Subcutaneous abdominal adipose tissue (tissue), 5 donors: ENCODE results near the gene PPP1R14C.

ENCODE experiments used
- H3K27ac ChIP-seq: one replicate; pipeline ENCODE4 v1.7.0; 2013; ENCODE audit warnings: low read depth, mild to moderate bottlenecking, inconsistent platforms, low read length, moderate library complexity
- H3K27me3 ChIP-seq, 5 donors: one replicate each; pipeline ENCODE4 v1.7.0; 2013; ENCODE audit warnings: low read length in 5 of 5, inconsistent platforms in 1 of 5; ENCODE audit not compliant: control insufficient read depth in 5 of 5, insufficient read depth in 4 of 5
- H3K36me3 ChIP-seq, 5 donors: one replicate each; pipeline ENCODE4 v1.7.0; 2013; ENCODE audit warnings: low read length in 5 of 5; ENCODE audit not compliant: control insufficient read depth in 5 of 5, insufficient read depth in 5 of 5
- H3K4me1 ChIP-seq, 5 donors: one replicate each; pipeline ENCODE4 v1.7.0; 2013; ENCODE audit warnings: low read length in 5 of 5, mild to moderate bottlenecking in 3 of 5, moderate library complexity in 1 of 5; ENCODE audit not compliant: control insufficient read depth in 5 of 5, insufficient read depth in 5 of 5
- H3K4me3 ChIP-seq, 5 donors: one replicate each; pipeline ENCODE4 v1.7.0; 2013; ENCODE audit warnings: low read length in 5 of 5, low read depth in 1 of 5
- H3K9ac ChIP-seq, 5 donors: one replicate each; pipeline ENCODE4 v1.7.0; 2013; ENCODE audit warnings: low read length in 5 of 5, mild to moderate bottlenecking in 4 of 5, moderate library complexity in 3 of 5
- H3K9me3 ChIP-seq, 5 donors: one replicate each; pipeline ENCODE4 v1.7.0; 2013; ENCODE audit warnings: low read length in 5 of 5; ENCODE audit not compliant: control insufficient read depth in 5 of 5
- donor health status: healthy.
- donor health status: healthy.
- donor health status: healthy.
- donor health status: healthy.
- donor health status: healthy.

Gene PPP1R14C

DNA sequence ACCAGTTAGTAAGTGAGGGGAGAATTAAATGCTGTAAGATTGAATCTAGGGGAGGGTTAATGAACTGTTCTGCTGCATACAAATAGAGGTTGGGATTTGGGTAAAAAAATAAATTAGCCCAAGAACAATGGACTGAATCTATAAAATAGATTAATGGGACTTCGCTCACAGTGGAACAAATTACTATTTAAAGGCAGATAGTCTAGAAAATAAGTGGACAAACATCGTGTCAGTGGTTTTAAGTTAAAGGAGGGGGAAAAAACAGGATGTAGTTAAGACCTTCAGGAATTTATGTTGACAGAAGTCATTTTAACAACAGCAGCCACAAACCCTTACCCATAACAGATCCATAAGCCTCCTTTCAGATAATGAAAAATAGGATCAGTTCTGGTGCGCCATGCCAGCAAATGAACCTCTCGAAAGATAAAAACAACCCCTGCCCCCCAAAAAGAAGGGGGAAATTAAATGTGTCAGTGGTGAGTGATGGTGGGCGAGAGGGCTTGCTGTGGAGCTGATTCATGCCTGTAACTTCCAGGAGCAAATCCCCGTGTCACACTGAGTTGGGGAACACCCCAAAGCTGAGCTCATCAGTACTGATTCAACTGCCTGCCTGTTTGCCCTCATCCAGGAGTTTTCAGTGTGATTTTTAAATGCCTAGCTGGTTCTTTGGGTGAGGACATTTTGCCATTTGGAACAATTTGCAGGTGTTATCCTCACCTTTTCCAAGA is 86.8 kb downstream of the PPP1R14C start:
- Histone ChIP-seq H3K27ac (no peak overlapping the region), H3K9ac (no peak overlapping the region), H3K36me3 (no peaks in the 10 kb centered on the region), H3K9me3 (no peaks in the 10 kb centered on the region), H3K27me3 (peaks cover 0 to 9% (median 0%) of the 10 kb centered on the region in 5 donors), H3K4me1 (no peaks in the 10 kb centered on the region), H3K4me3 (no peak overlapping the region)

DNA sequence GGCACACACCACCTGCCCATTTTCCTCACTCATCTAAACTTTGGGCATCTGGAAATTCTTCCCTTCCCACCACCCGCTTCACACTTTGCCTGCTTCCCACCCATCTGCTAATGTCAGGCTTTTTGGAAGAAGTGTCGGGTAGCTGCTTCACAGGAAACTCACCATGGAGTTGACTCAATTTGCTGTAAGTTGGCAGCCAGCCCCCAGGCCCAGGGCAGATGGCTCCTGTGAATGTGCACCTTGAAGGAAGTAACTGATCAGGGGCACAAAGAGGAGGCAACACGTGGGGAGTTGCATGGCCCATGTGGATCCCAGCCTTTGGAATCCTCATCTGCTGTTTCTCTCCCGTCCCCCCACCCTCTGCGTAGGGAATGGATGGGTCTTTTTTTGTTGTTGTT is 87.3 kb downstream of the PPP1R14C start:
- no peak overlapping the region for H3K9ac ChIP-seq
- no peaks in the 10 kb centered on the region for H3K36me3 ChIP-seq
- peaks cover 0 to 9% (median 0%) of the 10 kb centered on the region in 5 donors for H3K27me3 ChIP-seq
- H3K27ac ChIP-seq = no peak overlapping the region
- peaks cover 0 to under 1% (median 0%) of the 10 kb centered on the region in 5 donors for H3K4me1 ChIP-seq
- H3K9me3 ChIP-seq = no peaks in the 10 kb centered on the region
- no peak overlapping the region for H3K4me3 ChIP-seq

DNA sequence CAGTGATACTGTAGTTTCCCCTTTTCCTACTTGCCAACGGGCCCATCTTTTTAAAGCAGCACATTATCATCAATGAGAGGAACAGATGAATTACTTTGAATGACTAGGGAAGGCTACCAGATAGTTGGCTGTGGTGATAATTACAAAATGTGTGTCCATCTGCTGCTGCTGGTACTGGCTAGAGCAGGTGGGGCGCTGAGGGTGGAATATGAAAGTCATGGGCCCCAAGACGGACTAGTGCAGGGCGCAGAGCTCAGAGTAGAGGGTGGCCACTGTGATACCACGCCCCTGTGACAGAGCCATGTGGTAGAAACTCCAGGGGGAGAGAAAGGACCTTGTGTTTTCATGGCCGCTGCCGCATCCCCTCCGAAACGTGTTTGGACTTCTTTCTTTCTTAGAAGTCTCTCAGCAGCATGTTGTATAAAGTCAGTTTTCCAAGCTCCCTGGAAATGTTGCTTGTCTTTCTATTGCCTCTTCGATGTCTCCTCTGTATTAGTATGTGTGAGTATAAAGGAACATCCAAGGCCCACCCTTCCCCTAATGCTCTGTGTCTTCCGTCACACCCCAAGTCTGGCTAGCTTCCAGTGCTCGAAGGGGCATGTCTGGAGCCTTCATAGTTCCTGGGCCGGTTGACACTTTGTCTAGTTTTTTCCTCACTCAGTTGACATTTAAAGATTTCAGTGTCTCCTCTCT is 88.1 kb downstream of the PPP1R14C start:
- Histone ChIP-seq H3K9me3 (no peaks in the 10 kb centered on the region), H3K27me3 (peaks cover 0 to 9% (median 0%) of the 10 kb centered on the region in 5 donors), H3K27ac (no peak overlapping the region), H3K9ac (no peak overlapping the region), H3K36me3 (no peaks in the 10 kb centered on the region), H3K4me1 (peaks cover 0 to 9% (median 3%) of the 10 kb centered on the region in 5 donors), H3K4me3 (no peak overlapping the region)

DNA sequence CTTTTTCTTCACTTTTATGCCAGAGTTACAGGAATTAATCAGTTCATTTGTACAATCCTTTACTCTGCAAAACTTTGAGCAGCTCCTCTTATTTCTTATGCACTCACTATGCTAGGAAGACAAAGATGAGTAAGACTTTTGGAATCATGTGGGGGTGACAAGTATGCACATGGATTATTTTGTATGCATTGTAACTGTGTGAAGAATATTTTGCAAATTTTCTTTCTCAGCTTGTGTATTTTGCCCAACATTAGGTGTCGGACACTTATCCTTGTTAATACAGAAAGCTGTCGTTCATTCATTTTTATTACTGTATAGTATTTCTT is 88.6 kb downstream of the PPP1R14C start:
- no peaks in the 10 kb centered on the region for H3K36me3 ChIP-seq
- H3K27me3 ChIP-seq = peaks cover 0 to 9% (median 3%) of the 10 kb centered on the region in 5 donors
- H3K9me3 ChIP-seq = no peaks in the 10 kb centered on the region
- no peak overlapping the region for H3K4me3 ChIP-seq
- no peak overlapping the region for H3K27ac ChIP-seq
- peaks cover 0 to 14% (median 3%) of the 10 kb centered on the region in 5 donors for H3K4me1 ChIP-seq
- H3K9ac ChIP-seq = no peak overlapping the region

DNA sequence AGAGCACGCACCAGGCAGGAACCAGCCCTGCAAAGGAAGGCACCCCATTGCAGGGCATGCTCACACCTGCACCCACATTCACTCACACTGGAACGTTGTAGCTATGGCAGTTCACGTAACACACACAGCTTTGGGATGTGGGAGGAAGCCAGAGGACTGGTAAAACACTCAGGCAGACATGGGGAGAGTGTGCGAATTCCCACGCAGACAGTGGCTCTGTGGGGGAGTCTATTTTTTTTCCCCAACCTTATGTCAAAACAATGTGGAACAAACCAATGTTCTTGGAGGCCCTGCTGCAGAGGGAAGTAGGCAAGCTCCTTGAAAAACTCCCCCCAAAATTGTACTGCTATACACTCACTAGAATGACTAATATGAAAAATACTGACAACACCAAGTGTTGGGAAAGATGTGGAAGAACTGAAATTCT is 91.0 kb downstream of the PPP1R14C start:
- Histone ChIP-seq H3K27ac (no peak overlapping the region), H3K9me3 (peaks cover 0 to 1% (median 0%) of the 10 kb centered on the region in 5 donors), H3K4me1 (peaks cover 0 to 22% (median 9%) of the 10 kb centered on the region in 5 donors), H3K27me3 (peaks cover 0 to 12% (median 3%) of the 10 kb centered on the region in 5 donors), H3K9ac (no peak overlapping the region), H3K36me3 (no peaks in the 10 kb centered on the region), H3K4me3 (no peak overlapping the region)

DNA sequence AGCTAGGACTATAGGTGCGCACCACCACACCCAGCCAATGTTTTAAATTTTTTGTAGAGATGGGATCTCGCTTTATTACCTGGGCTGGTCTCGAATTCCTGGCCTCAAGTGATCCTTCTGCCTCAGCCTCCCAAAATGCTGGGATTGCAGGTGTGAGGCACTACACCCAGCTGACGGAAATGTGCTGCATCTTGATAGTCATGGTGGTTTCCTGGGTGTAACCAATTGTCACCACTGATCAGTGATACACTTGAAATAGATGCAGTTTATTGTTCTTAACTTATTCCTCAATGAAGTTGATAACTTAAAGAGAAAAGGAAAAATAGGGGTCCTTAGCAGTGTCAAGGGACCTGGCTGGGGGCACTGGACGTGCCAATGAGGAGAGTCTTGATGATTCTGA is 92.4 kb downstream of the PPP1R14C start:
- no peak overlapping the region for H3K27ac ChIP-seq
- peaks cover 0 to 22% (median 9%) of the 10 kb centered on the region in 5 donors for H3K4me1 ChIP-seq

DNA sequence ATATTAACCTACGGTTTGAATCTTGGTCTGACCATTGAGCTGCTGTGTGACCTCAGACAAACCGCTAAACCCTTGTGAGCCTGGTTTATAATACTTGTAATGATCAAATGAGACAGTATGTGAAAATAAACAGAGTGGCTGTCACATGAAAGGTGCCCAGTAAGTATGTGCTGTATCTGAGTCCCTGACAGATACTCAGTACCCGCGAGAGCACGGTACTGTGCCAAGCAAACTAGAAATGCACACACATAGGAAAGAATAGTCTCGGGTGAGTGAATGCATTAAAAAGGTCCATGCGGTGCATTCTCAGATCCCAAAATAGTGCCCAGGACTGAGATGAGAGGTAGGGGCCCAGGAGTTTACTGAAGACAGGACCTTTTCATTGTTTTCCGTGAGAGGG is 93.3 kb downstream of the PPP1R14C start:
- H3K27me3 ChIP-seq = peaks cover 0 to 4% (median 3%) of the 10 kb centered on the region in 5 donors
- H3K27ac ChIP-seq = no peak overlapping the region
- H3K4me3 ChIP-seq = no peak overlapping the region
- peaks cover 0 to 22% (median 9%) of the 10 kb centered on the region in 5 donors for H3K4me1 ChIP-seq
- no peaks in the 10 kb centered on the region for H3K36me3 ChIP-seq
- no peak overlapping the region for H3K9ac ChIP-seq
- peaks cover 0 to 4% (median 0%) of the 10 kb centered on the region in 5 donors for H3K9me3 ChIP-seq

More for the DNA sequence above, 92.4 kb downstream of the PPP1R14C start:
- Histone ChIP-seq H3K9me3 (peaks cover 0 to 4% (median 0%) of the 10 kb centered on the region in 5 donors), H3K9ac (no peak overlapping the region), H3K27me3 (peaks cover 0 to 7% (median 3%) of the 10 kb centered on the region in 5 donors), H3K4me3 (no peak overlapping the region), H3K36me3 (no peaks in the 10 kb centered on the region)

DNA sequence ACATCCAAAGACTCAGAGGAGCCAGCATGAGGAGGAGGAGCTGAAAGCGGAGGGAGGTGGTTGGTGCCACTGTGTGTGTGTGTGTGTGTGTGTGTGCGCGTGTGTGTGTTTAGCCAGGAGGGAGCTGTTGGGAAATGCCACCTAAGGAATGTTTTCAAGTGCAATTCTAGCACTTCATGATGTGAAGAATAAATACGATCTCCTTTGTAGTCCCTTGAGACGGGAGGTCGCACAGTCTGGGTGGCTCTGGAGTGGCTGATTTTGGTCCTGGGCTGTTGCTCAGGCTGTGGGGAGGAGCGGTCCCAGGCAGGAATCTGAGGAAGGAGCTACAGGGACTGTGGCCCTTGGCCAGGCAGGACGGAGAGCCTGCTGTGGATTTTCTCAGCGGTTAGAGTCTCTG is 93.7 kb downstream of the PPP1R14C start:
- H3K4me1 ChIP-seq = peaks cover 0 to 22% (median 9%) of the 10 kb centered on the region in 5 donors
- no peak overlapping the region for H3K4me3 ChIP-seq
- no peaks in the 10 kb centered on the region for H3K36me3 ChIP-seq
- H3K27me3 ChIP-seq = peaks cover 0 to 4% (median 3%) of the 10 kb centered on the region in 5 donors
- H3K9me3 ChIP-seq = peaks cover 0 to 4% (median 0%) of the 10 kb centered on the region in 5 donors
- no peak overlapping the region for H3K9ac ChIP-seq
- no peak overlapping the region for H3K27ac ChIP-seq

DNA sequence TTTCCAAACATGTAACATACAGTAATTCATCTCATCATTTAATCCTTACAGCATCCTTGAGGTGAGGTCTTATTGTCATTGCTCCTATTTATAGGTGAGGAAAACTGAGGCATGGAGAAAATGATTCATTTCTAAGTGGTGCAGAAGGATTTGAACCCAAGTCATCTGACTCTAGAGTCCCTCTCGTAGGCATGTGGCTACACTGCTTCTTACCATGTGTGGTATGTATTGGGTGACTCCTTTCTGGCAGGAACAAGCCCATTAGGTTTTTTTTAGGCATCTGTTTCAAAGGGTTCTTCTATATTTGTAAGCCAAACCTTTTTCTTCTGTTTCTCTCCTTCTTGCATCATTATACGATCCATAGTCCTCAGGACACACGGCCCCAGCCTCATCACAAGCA is 94.8 kb downstream of the PPP1R14C start:
- Histone ChIP-seq H3K36me3 (no peaks in the 10 kb centered on the region), H3K27ac (no peak overlapping the region), H3K9ac (no peak overlapping the region), H3K4me1 (peaks cover 0 to 22% (median 9%) of the 10 kb centered on the region in 5 donors), H3K4me3 (no peak overlapping the region), H3K27me3 (peaks cover 0 to 4% (median 3%) of the 10 kb centered on the region in 5 donors), H3K9me3 (peaks cover 0 to 4% (median 0%) of the 10 kb centered on the region in 5 donors)

DNA sequence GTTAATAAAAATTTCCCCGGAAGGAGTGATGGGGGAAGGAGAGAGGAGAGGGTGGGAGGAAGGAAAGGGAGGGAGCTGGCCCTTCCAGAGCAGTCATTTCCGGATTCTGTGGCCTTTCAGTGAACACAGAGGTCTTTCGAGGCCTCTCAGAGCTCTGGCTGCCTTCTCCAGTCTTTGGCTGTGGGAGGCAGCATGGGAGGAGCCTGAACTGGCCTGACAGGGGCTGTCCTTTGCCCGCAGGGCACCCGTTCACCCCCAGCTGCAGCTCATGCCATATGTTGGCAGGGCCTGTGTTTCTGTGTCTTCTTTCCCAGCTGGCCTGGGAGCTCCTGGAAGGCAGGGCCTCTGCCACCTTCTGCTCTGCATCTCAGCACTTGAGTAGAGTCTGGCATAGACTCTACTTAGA is 95.5 kb downstream of the PPP1R14C start:
- Histone ChIP-seq H3K4me1 (peaks cover 0 to 22% (median 9%) of the 10 kb centered on the region in 5 donors), H3K36me3 (no peaks in the 10 kb centered on the region), H3K27me3 (peaks cover 0 to 4% (median 3%) of the 10 kb centered on the region in 5 donors), H3K27ac (no peak overlapping the region), H3K9ac (no peak overlapping the region), H3K4me3 (no peak overlapping the region), H3K9me3 (peaks cover 0 to 4% (median 0%) of the 10 kb centered on the region in 5 donors)
